Measurements from ENCODE around the gene TARM1.

Gene TARM1

DNA sequence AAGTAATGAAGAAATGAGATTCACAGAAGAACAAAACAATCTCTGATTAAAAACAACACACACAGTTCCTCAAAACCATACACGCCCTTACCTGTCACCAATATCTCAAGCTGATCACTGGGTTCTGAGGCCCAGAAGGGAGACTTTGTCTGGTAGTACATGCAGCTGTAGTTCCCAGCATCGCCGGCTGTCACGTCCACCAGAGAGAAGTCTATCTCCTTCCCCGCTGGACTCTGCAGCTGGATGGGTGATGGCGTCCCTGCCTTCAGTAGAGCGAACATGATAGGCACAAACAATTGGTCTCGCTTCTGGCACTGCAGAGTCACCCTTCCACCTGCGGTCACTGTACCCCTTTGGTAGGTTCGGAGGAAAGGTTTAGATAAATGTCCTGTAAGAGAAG is 7.3 kb downstream of the TARM1 start:
- no peak overlapping the region for H3K27ac ChIP-seq
- no peak for TF ChIP-seq CTCF (conservative IDR thresholded peaks at IDR 0.05)

DNA sequence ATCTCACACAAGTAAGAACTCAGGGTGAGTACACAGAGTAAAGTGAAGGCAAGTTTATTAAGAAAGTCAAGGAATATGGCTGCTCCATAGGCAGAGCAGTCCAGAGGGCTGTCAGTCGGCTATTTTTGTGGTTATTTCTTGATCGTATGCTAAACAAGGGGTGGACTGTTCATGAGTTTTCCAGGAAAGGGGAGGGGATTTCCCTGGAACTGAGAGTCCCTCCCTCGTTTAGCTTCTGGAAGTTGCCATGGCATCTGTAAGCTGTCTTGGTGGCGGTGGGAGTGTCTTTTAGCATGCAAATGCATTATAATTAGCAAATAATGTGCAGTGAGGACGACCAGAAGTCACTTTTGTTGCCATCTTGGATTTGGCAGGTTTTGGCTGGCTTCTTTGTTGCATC is 11.7 kb downstream of the TARM1 start:
- H3K27ac ChIP-seq = no peak overlapping the region
- TF ChIP-seq CTCF (conservative IDR thresholded peaks at IDR 0.05) = no peak

- no peak for TF ChIP-seq CTCF (conservative IDR thresholded peaks at IDR 0.05)
- H3K27ac ChIP-seq = no peak within 1 kb of the TSS
These were observed 17.6 kb downstream of the TARM1 start, which contains the start of gene VSTM1 for GRCh38 chr19:54063350-54064116. Gene VSTM1, minus strand, starts transcription at chr19:54063897. Its CDS starts 120 bp downstream, at chr19:54063777.

GRCh38 chr19:54062643-54063042 is 18.5 kb downstream of the TARM1 start:
- H3K27ac ChIP-seq = no peak overlapping the region
- TF ChIP-seq CTCF (conservative IDR thresholded peaks at IDR 0.05) = no peak

DNA sequence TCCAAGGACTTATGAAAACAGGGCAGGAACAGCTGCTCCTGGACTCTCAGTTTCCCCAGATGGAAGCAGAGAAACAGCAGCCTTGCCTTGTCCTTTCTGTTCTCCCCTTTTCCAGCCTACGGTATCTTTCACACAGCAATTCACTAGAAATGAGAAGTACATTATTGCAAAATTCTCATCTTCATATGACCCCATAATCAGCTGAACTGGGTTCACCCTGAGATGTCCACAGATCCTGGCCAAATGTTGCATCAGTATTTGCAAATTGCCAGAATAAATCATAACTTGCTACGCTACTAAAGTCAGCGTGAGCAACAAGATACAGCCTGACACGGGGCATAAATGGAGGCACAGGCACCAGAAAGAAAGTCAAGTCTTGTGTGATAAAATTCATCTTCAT is 33.5 kb downstream of the TARM1 start:
- no peak for TF ChIP-seq CTCF (conservative IDR thresholded peaks at IDR 0.05)
- no peak overlapping the region for H3K27ac ChIP-seq

- H3K27ac ChIP-seq = no peak overlapping the region
- TF ChIP-seq CTCF (conservative IDR thresholded peaks at IDR 0.05) = no peak
These were observed 35.4 kb downstream of the TARM1 start for GRCh38 chr19:54045771-54046170.

DNA sequence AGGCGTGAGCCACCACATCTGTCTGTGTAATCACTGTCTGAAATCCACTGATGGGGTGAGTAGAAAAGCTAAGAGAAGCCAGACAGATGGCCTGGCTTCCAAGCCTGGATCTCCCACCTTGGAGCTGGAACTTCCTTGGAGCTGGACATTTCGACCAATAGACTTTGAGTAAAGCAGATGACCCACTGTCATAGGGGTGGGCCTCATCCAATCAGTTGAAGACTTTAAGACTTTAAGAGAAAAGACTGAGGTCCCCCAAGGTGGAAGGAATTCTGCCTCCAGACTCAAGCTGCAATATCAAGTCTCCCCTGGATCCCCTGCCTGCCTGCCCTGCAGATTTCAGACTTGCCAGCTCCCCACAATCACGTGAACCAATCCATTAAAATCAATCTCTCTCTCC is 38.2 kb downstream of the TARM1 start:
- H3K27ac ChIP-seq = no peak overlapping the region
- no peak for TF ChIP-seq CTCF (conservative IDR thresholded peaks at IDR 0.05)

All from VCaP (cell line).